ENCODE results near the gene UCN.

GRCh38 chr2:27264253-27264752 is 43.9 kb downstream of the UCN start:
- TF ChIP-seq TAF1 (IDR thresholded peaks at IDR 0.05; ENCODE audit: low read depth, low read length) (no peak), POLR2A (IDR thresholded peaks at IDR 0.05; ENCODE audit: low read depth, low read length) (no peak), POLR2AphosphoS5 (IDR thresholded peaks at IDR 0.05; ENCODE audit: low read depth, low read length) (no peak), SPI1 (IDR thresholded peaks at IDR 0.05; ENCODE audit: low read depth, low read length) (no peak), PAX5 (IDR thresholded peaks at IDR 0.05; ENCODE audit: insufficient read depth, low read length, severe bottlenecking) (no peak)
